CD14-positive monocyte (primary cell): Measurements from ENCODE around the gene SLC1A1. TPM values are rescaled to one million over a fixed set of nuclear protein-coding genes. Genes with fewer than 3 reads are reported as not detected.
A peak's percentile ranks its signal among the peaks of the same experiment; 100 is the strongest.
"Not testable (repeated sequence)": the region's sequence is repeated elsewhere in the genome, so short reads cannot be mapped to it uniquely, and the experiment has no call there.

Experiments used
- DNase-seq, 3 donors: peaks; one replicate each; pipeline ENCODE4 v3.0.0-alpha.2; 2011 to 2022
- H2AFZ ChIP-seq: 2 replicates; pipeline ENCODE4 v1.6.0; 2012; ENCODE audit warnings: mild to moderate bottlenecking, low read depth, low read length, inconsistent platforms; ENCODE audit not compliant: insufficient read depth, poor library complexity, severe bottlenecking
- H3K27ac ChIP-seq, 2 donors: 1 replicate in 1 of 2; 2 replicates in 1 of 2; pipeline ENCODE4 v1.5.1; 2012 to 2013; ENCODE audit warnings: low read length in 2 of 2, control low read depth in 1 of 2, inconsistent platforms in 1 of 2, low read depth in 1 of 2, mild to moderate bottlenecking in 1 of 2
- H3K27me3 ChIP-seq, 2 donors: one replicate each; pipeline versions ENCODE4 v1.6.0 to v1.6.1; 2011 to 2013; ENCODE audit warnings: low read length in 2 of 2; ENCODE audit not compliant: control insufficient read depth in 2 of 2, insufficient read depth in 2 of 2
- H3K36me3 ChIP-seq, 2 donors: replicated peaks in 1 of 2; 1 replicate in 1 of 2; 2 replicates in 1 of 2; pipeline versions ENCODE4 v1.5.1 to v1.6.1; 2012 to 2013; ENCODE audit warnings: low read length in 2 of 2, control low read depth in 1 of 2, inconsistent platforms in 1 of 2, mild to moderate bottlenecking in 1 of 2; ENCODE audit not compliant: insufficient read depth in 2 of 2, control insufficient read depth in 1 of 2
- H3K4me1 ChIP-seq, 2 donors: 1 replicate in 1 of 2; 2 replicates in 1 of 2; pipeline versions ENCODE4 v1.5.1 to v1.6.1; 2012 to 2013; ENCODE audit warnings: low read length in 2 of 2, control low read depth in 1 of 2, inconsistent platforms in 1 of 2, mild to moderate bottlenecking in 1 of 2, moderate library complexity in 1 of 2; ENCODE audit not compliant: insufficient read depth in 2 of 2, control insufficient read depth in 1 of 2
- H3K4me2 ChIP-seq: replicated peaks from 2 replicates; pipeline ENCODE3; 2012; ENCODE audit warnings: low read length, moderate library complexity, mild to moderate bottlenecking; ENCODE audit not compliant: poor library complexity, severe bottlenecking; ENCODE audit errors: extremely low read depth
- H3K4me3 ChIP-seq, 3 experiments: fragments of 200-600 bp in 1 of 3; sonication (generic) in 1 of 3; replicated peaks in 1 of 3; 1 replicate in 2 of 3; 2 replicates in 1 of 3; pipeline ENCODE4 v1.5.1; 2011 to 2013; ENCODE audit warnings: low read length in 3 of 3, mild to moderate bottlenecking in 3 of 3, control low read depth in 2 of 3, low read depth in 2 of 3, inconsistent platforms in 1 of 3, moderate library complexity in 1 of 3
- H3K79me2 ChIP-seq: 2 replicates; pipeline ENCODE4 v1.6.0; 2012; ENCODE audit warnings: mild to moderate bottlenecking, control low read depth, inconsistent platforms, low read length, moderate library complexity; ENCODE audit not compliant: insufficient read depth
- H3K9ac ChIP-seq: 2 replicates; pipeline ENCODE4 v1.6.0; 2017; ENCODE audit warnings: low read length, mild to moderate bottlenecking; ENCODE audit not compliant: insufficient read depth, poor library complexity, severe bottlenecking
- H3K9me3 ChIP-seq, 2 donors: replicated peaks in 1 of 2; 1 replicate in 1 of 2; 2 replicates in 1 of 2; pipeline versions ENCODE4 v1.5.1 to v1.6.1; 2012 to 2013; ENCODE audit warnings: low read length in 2 of 2, control low read depth in 1 of 2; ENCODE audit not compliant: control insufficient read depth in 1 of 2, insufficient read depth in 1 of 2
- H4K20me1 ChIP-seq: 2 replicates; pipeline ENCODE4 v1.6.0; 2012; ENCODE audit warnings: mild to moderate bottlenecking, low read length, control low read depth, moderate library complexity; ENCODE audit not compliant: insufficient read depth
- H3K27ac Mint-ChIP-seq, 7 donors: one replicate each; pipeline ENCODE4 v1.8.0; 2020; ENCODE audit warnings: mild to moderate bottlenecking in 7 of 7, mixed read lengths in 7 of 7, moderate library complexity in 6 of 7, inconsistent platforms in 2 of 7
- H3K27me3 Mint-ChIP-seq, 3 donors: one replicate each; pipeline ENCODE4 v1.8.0; 2021 to 2022; ENCODE audit warnings: low read depth in 3 of 3, mild to moderate bottlenecking in 3 of 3, mixed read lengths in 3 of 3, moderate library complexity in 3 of 3, inconsistent platforms in 1 of 3
- H3K36me3 Mint-ChIP-seq, 2 donors: one replicate each; pipeline ENCODE4 v1.8.0; 2020; ENCODE audit warnings: mixed read lengths in 2 of 2, inconsistent platforms in 1 of 2, mild to moderate bottlenecking in 1 of 2
- H3K4me1 Mint-ChIP-seq: one replicate; pipeline ENCODE4 v1.8.0; 2020; ENCODE audit warnings: mild to moderate bottlenecking, mixed read lengths
- H3K4me3 Mint-ChIP-seq, 2 donors: one replicate each; pipeline ENCODE4 v1.8.0; 2020; ENCODE audit warnings: mild to moderate bottlenecking in 2 of 2, mixed read lengths in 2 of 2, moderate library complexity in 1 of 2
- H3K9me3 Mint-ChIP-seq, 7 donors: one replicate each; pipeline ENCODE4 v1.8.0; 2020 to 2022; ENCODE audit warnings: mixed read lengths in 7 of 7, mild to moderate bottlenecking in 6 of 7, moderate library complexity in 6 of 7, inconsistent platforms in 2 of 7
- WGBS: methylation state at CpG from one replicate; pipeline ENCODE4 v1.1.5; 2013; ENCODE audit warnings: missing lambda C conversion rate; ENCODE audit not compliant: insufficient coverage; 5-methylcytosine and 5-hydroxymethylcytosine counted together
- intact Hi-C, 2 donors: fragments of 100-400 bp; cut with micrococcal nuclease; formaldehyde crosslinking; loops; one replicate each; pipeline versions ENCODE4 v1.15.0 to v1.15.1; 2023
- polyA plus RNA-seq, 3 donors: library from polyadenylated mRNA; depleted of rRNA in 1 of 3; unstranded in 2 of 3; stranded (reverse) in 1 of 3; fragments of 300-500 nt in 2 of 3; fragments of >200 nt in 1 of 3; fragmentation: Illumina TruSeq in 2 of 3; gene quantifications; 1 replicate in 2 of 3; 2 replicates in 1 of 3; pipeline ENCODE4 v1.2.3, GENCODE V29; 2012 to 2021
- TF ChIP-seq, protein P1 (sequence below): fragments of 200-600 bp; IDR thresholded peaks from one replicate; pipeline ENCODE4 v1.8.0; 2022; ENCODE audit warnings: antibody characterized with exemption, mild to moderate bottlenecking

SLC1A1 gene
- polyA plus RNA-seq, 3 donors = not detected

DNA sequence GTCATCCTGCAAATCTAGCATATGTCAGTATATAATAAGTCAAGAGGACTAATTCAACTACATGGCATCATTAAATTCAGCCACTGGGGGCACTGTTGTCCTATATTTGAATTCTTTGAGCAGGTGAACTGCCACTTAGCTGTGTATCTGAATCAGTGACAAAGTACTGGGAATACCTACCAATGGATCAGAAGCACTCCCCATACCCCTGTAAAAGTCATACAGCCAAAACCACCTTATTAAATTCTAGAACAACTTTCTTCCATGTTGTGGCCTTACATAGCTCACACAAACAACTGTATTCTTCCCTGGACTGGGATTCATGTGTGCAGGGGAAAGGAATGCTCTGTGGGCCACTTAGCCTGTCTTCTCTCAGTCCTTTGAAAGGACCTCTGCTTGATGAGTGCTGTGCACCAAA, 114.4 kb downstream of the SLC1A1 start:
- H3K4me3 Mint-ChIP-seq = no peak overlapping the region

DNA sequence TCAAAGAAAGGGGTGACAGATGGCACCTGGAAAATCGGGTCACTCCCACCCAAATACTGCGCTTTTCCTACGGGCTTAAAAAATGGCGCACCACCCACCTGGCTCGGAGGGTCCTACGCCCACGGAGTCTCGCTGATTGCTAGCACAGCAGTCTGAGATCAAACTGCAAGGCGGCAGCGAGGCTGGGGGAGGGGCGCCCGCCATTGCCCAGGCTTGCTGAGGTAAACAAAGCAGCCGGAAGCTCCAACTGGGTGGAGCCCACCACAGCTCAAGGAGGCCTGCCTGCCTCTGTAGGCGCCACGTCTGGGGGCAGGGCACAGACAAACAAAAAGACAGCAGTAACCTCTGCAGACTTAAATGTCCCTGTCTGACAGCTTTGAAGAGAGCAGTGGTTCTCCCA, 115.8 kb downstream of the SLC1A1 start:
- H3K9me3 Mint-ChIP-seq, intact Hi-C loops, H3K4me1 ChIP-seq, DNase-seq, H3K27ac ChIP-seq, H4K20me1 ChIP-seq, H3K4me3 ChIP-seq, H3K4me2 ChIP-seq, H3K4me1 Mint-ChIP-seq, H3K9me3 ChIP-seq, H3K9ac ChIP-seq, H3K4me3 Mint-ChIP-seq, H3K36me3 ChIP-seq, H3K27ac Mint-ChIP-seq, H3K79me2 ChIP-seq, H3K27me3 ChIP-seq, H2AFZ ChIP-seq, H3K27me3 Mint-ChIP-seq, H3K36me3 Mint-ChIP-seq: not testable (repeated sequence)
- WGBS = no CpG with 5 or more reads among the region's 15 CpGs

More for the DNA sequence above, 114.4 kb downstream of the SLC1A1 start:
- Histone ChIP-seq H2AFZ (no peak overlapping the region), H3K27me3 (no peaks in the 10 kb centered on the region), H3K4me1 (no peaks in the 10 kb centered on the region), H3K36me3 (no peaks in the 10 kb centered on the region), H3K4me3 (no peak overlapping the region), H4K20me1 (no peaks in the 10 kb centered on the region), H3K79me2 (no peaks in the 10 kb centered on the region), H3K27ac (no peak overlapping the region), H3K9me3 (no peaks in the 10 kb centered on the region), H3K9ac (no peak overlapping the region), H3K4me2 (no peak overlapping the region)
- DNase-seq = peak; percentile 18 to 63 (median 51)
- H3K9me3 Mint-ChIP-seq = no peaks in the 10 kb centered on the region
- peaks cover 7% of the 10 kb centered on the region for H3K4me1 Mint-ChIP-seq
- H3K27ac Mint-ChIP-seq = no peak overlapping the region
- intact Hi-C loops = no loop called here
- TF ChIP-seq, protein P1, sequence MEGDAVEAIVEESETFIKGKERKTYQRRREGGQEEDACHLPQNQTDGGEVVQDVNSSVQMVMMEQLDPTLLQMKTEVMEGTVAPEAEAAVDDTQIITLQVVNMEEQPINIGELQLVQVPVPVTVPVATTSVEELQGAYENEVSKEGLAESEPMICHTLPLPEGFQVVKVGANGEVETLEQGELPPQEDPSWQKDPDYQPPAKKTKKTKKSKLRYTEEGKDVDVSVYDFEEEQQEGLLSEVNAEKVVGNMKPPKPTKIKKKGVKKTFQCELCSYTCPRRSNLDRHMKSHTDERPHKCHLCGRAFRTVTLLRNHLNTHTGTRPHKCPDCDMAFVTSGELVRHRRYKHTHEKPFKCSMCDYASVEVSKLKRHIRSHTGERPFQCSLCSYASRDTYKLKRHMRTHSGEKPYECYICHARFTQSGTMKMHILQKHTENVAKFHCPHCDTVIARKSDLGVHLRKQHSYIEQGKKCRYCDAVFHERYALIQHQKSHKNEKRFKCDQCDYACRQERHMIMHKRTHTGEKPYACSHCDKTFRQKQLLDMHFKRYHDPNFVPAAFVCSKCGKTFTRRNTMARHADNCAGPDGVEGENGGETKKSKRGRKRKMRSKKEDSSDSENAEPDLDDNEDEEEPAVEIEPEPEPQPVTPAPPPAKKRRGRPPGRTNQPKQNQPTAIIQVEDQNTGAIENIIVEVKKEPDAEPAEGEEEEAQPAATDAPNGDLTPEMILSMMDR = peak; percentile 77
- H3K27me3 Mint-ChIP-seq = peaks cover 1 to 8% (median 8%) of the 10 kb centered on the region in 3 donors
- H3K36me3 Mint-ChIP-seq = no peaks in the 10 kb centered on the region
